GM19452 (cell line): Measurements from ENCODE around the gene DNAJC5G.
"Not testable (repeated sequence)": the region's sequence is repeated elsewhere in the genome, so short reads cannot be mapped to it uniquely, and the experiment has no call there.

Experiments used
- ATAC-seq: cut with Tn5 transposase; IDR thresholded peaks from one replicate; pipeline ENCODE4 v1.9.1; 2021; ENCODE audit not compliant: unreplicated experiment

The DNAJC5G gene

GRCh38 chr2:27280826-27281225 lies 5.6 kb downstream of the DNAJC5G start:
- no peak for ATAC-seq

DNA sequence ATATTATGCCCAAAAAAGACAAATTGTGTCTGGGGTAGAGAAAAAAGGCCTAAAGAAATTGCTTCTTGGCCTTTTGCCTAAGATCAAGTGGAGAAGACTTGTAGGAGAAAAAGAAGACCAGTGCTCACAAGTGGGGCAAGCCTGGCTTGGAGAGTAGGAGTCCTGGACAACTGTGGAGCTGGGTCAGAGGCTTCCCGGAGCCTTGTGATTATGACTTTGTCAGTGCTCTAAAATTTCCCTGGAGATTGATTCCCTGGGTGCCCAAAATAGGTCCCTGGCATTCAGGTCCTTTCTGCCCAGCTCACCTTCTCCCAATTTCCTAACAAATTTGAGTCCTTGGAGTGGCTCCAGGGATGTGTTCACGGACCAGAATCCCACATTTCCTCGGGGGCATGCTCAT lies 6.2 kb downstream of the DNAJC5G start:
- ATAC-seq = no peak

GRCh38 chr2:27281855-27282559 lies 6.8 kb downstream of the DNAJC5G start, which contains the start of gene TRIM54:
TSS of gene TRIM54 (plus strand) at chr2:27282429. CDS start at chr2:27282732, 303 bp downstream.
- ATAC-seq = no peak

GRCh38 chr2:27282892-27283291 lies 7.7 kb downstream of the DNAJC5G start:
- no peak for ATAC-seq

- ATAC-seq = no peak
These were observed 9.8 kb downstream of the DNAJC5G start for GRCh38 chr2:27284996-27285395.

DNA sequence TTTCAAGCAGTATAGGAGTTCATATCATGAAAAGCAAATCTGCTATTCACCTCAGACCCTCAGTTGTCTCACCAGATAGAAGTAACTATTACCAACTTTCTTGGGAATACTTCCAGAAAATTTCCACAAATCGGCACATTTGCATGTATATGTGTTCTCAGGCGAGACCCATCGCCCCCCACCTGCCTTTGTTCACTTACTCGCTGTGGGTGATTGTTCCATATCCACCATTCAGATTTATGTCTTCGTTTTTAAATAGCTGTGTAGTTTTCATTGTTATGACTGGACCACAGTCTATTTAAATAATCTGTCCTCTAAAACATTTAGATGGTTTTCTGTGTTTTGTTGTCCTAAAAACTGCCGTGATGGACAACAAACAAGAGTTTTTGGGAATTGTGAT lies 10.2 kb downstream of the DNAJC5G start:
- no peak for ATAC-seq

- ATAC-seq = no peak
These were observed 13.4 kb downstream of the DNAJC5G start for GRCh38 chr2:27288610-27289009.

DNA sequence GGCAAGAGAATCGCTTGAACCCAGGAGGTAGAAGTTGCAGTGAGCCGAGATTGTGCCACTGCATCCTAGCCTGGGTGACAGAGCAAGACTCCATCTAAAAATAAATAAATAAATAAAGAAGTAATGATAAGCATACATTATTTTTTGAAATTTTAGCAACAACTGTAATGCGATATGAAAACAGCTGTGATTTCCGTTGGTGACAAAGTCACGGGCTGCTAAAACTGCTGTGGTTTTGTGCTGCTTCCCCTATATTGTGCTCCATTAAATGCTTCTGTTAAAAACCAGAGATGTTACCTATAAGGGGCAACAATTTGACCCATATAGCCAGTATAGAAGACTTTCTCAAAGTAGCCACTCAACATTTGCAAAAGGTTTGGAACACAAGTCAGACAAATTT lies 15.3 kb downstream of the DNAJC5G start:
- ATAC-seq = no peak

GRCh38 chr2:27291865-27292264 lies 16.6 kb downstream of the DNAJC5G start:
- ATAC-seq = no peak

- ATAC-seq = no peak
These were observed 19.7 kb downstream of the DNAJC5G start for GRCh38 chr2:27294928-27295327.

- ATAC-seq = no peak
These were observed 21.2 kb downstream of the DNAJC5G start for GRCh38 chr2:27296481-27296880.

DNA sequence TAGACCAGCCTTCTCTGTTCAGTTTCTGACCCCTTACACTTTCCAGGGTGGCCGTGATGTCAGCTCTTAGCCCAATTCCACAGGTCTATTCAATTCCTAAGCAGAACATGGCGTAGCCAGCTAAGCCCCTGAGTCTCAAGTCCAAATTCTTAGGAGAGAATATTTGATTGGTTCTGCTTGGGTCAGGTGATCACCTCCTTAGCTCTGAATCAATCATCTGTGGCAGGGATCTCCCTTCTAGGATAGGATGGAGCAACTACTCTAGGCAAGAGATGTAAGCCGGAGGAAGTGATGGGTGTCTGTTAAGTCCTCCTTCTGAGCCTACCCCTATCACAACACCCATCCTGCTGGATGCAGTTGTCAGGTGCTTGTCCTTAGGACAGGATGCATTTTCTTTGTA lies 22.0 kb downstream of the DNAJC5G start:
- no peak for ATAC-seq

- no peak for ATAC-seq
These were observed 23.3 kb downstream of the DNAJC5G start for GRCh38 chr2:27298391-27299080.

- not testable (repeated sequence) for ATAC-seq
These were observed 25.4 kb downstream of the DNAJC5G start for GRCh38 chr2:27300606-27301005.

- no peak for ATAC-seq
These were observed 28.1 kb downstream of the DNAJC5G start for GRCh38 chr2:27303093-27304025.

DNA sequence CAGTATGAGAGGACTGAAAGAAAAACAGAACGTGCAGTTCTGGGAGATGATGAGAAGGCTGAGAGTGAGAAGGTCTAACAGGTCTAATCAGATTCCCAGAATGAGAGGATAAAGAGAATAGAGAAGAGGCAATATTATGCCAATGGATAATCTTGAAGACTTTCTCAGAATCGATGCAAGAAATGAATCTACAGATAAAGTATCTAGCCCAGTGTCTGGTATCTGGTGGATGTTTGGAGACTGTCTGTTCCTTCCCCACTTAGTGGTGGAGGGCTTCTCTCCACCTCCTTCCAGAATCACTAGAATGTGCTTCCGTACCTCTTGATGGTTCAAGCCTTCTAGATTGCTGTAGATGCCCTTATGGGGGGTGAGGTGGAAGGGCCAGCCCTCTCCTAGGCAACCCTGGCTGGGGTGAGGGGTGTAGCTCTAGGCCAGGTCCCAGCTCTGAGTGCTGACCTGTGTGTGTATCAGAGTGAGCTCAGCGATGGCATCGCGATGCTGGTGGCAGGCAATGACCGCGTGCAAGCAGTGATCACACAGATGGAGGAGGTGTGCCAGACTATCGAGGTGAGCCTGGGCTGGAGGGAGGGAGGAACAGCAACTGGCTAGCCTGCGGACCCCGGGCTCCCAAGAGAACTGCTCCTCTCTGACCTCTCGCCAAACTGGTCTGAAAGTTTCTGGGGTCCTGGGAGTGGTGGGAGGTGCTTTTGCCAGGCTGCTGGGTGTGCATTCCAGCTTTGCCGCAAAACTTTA lies 29.4 kb downstream of the DNAJC5G start:
- no peak for ATAC-seq

DNA sequence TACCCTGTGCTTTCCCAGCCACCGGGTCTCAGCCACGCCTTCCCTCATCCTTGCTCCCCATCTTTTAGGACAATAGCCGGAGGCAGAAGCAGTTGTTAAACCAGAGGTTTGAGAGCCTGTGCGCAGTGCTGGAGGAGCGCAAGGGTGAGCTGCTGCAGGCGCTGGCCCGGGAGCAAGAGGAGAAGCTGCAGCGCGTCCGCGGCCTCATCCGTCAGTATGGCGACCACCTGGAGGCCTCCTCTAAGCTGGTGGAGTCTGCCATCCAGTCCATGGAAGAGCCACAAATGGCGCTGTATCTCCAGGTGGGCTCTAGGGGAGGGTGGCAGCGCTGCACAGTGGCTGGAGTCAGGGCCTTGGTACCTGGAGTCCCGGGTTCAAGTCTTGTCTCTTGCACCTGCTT lies 30.3 kb downstream of the DNAJC5G start:
- no peak for ATAC-seq

GRCh38 chr2:27306136-27306535 lies 30.9 kb downstream of the DNAJC5G start:
- no peak for ATAC-seq

DNA sequence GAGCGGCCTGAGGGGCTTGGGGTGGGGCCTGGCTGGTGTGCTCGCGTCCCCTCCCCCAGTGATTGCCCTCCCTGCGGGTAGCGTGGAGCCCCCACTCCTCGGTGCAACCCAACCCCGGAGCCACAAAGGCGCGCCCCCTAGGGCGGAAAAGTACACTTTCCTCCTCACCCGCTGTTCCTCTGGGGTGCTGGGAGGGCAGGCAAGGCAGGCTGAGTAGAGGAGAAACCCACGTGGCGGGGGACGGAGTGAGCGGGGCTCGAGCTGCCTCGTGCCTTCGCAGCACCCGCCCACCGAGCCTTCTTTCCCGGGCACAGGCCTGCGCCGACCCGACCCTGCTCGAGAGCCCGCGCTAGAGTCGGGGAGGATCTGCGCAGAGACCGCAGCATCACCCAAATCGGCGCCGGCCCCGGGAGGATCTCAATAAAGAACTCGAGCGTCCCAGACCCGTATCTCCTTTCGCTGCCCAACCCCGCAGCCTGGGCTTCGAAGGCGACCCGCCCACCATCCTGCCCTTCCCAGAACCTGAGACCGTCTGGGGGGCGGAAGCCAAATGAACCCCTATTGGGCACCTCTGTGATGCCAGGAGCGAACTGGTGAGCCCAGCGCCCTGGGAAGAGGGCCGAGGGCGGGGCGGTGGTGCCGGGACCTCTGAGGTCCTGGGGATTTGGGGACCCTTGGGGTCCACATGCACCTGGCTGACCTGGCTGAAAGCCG lies 31.5 kb downstream of the DNAJC5G start:
- ATAC-seq = no peak

GRCh38 chr2:27307287-27307544 lies 32.0 kb downstream of the DNAJC5G start:
- no peak for ATAC-seq
